Renal cortex interstitium (tissue), 11 donors: ENCODE results near the gene RNF212B. TPM values are rescaled to one million over a fixed set of nuclear protein-coding genes. Genes with fewer than 3 reads are reported as not detected.

Experiments
- DNase-seq, 11 donors: peaks; one replicate each; pipeline ENCODE4 v3.0.0-alpha.2; 2013; ENCODE audit warnings: low read depth in 9 of 11, low spot score in 4 of 11; ENCODE audit errors: extremely low read depth in 1 of 11
- polyA plus RNA-seq, 3 donors: library from polyadenylated mRNA; unstranded; fragments of 120-200 nt; gene quantifications; one replicate each; pipeline ENCODE4 v1.2.1, GENCODE V29; 2013; ENCODE audit not compliant: insufficient read length in 3 of 3

Gene RNF212B
- polyA plus RNA-seq, 3 donors = 1.0 to 1.8 (median 1.1) TPM

- no peak for DNase-seq
Observed at GRCh38 chr14:23307687-23308644, 70.2 kb downstream of the RNF212B start.

GRCh38 chr14:23308721-23309445 lies 71.1 kb downstream of the RNF212B start:
- no peak for DNase-seq

GRCh38 chr14:23310546-23310945 lies 72.8 kb downstream of the RNF212B start:
- no peak for DNase-seq

- no peak for DNase-seq
Observed at GRCh38 chr14:23316300-23316699, 78.6 kb downstream of the RNF212B start.

- DNase-seq = no peak
Observed at GRCh38 chr14:23319746-23320583, 82.2 kb downstream of the RNF212B start.

GRCh38 chr14:23320584-23321571 lies 83.1 kb downstream of the RNF212B start, which contains the start of gene PABPN1:
Gene PABPN1, plus strand, starts transcription at chr14:23321457. Its CDS starts 13 bp downstream, at chr14:23321470.
- peak; percentile 99 to 100 (median 100) for DNase-seq

GRCh38 chr14:23321572-23322547 lies 84.1 kb downstream of the RNF212B start:
- peak in 4 of 11 donors; percentile 17 to 42 (median 26) for DNase-seq

Other genes with a start within 250 kb of the RNF212B start
- 10 to 100 TPM; 18.5 to 24.4 (median 19.0) TPM for gene C14orf93, start 227.8 kb upstream of the RNF212B start, polyA plus RNA-seq
- 100 to 1,000 TPM; 203 to 259 (median 237) TPM for gene PSMB5, start 203.0 kb upstream of the RNF212B start, polyA plus RNA-seq
- not detected for gene PSMB11, start 195.7 kb upstream of the RNF212B start, polyA plus RNA-seq
- gene CDH24, start 180.4 kb upstream of the RNF212B start, polyA plus RNA-seq = 10 to 100 TPM; 21.7 to 37.3 (median 29.0) TPM
- gene ACIN1, start 142.8 kb upstream of the RNF212B start, polyA plus RNA-seq = 100 to 1,000 TPM; 253 to 342 (median 271) TPM
- 10 to 100 TPM; 68.8 to 88.5 (median 86.0) TPM for gene C14orf119, start 142.4 kb upstream of the RNF212B start, polyA plus RNA-seq
- not detected for gene CIROP, start 132.9 kb upstream of the RNF212B start, polyA plus RNA-seq
- under 1 TPM; 0.15 to 0.22 (median 0.16) TPM for gene CEBPE, start 118.7 kb upstream of the RNF212B start, polyA plus RNA-seq
- 100 to 1,000 TPM in 1 of 3 donors, 10 to 100 TPM in 2; 75.9 to 120 (median 82.9) TPM for gene SLC7A8, start 54.3 kb upstream of the RNF212B start, polyA plus RNA-seq
- gene HOMEZ, start 48.2 kb downstream of the RNF212B start, polyA plus RNA-seq = 10 to 100 TPM; 27.8 to 29.8 (median 27.9) TPM
- gene PPP1R3E, start 64.9 kb downstream of the RNF212B start, polyA plus RNA-seq = 10 to 100 TPM; 23.1 to 37.8 (median 28.2) TPM
- gene BCL2L2, start 68.9 kb downstream of the RNF212B start, polyA plus RNA-seq = 10 to 100 TPM; 41.3 to 49.8 (median 41.7) TPM
- 100 to 1,000 TPM; 274 to 348 (median 280) TPM for gene PABPN1, start 83.5 kb downstream of the RNF212B start, polyA plus RNA-seq
- 10 to 100 TPM; 50.0 to 79.3 (median 58.6) TPM for gene SLC22A17, start 115.0 kb downstream of the RNF212B start, polyA plus RNA-seq
- gene EFS, start 127.2 kb downstream of the RNF212B start, polyA plus RNA-seq = 10 to 100 TPM; 33.1 to 51.2 (median 46.6) TPM
- gene IL25, start 134.9 kb downstream of the RNF212B start, polyA plus RNA-seq = not detected
- gene CMTM5, start 139.1 kb downstream of the RNF212B start, polyA plus RNA-seq = 1 to 10 TPM; 1.5 to 2.8 (median 2.3) TPM
- under 1 TPM; 0.11 to 0.23 (median 0.20) TPM for gene MYH6, start 170.3 kb downstream of the RNF212B start, polyA plus RNA-seq
- gene MYH7, start 197.7 kb downstream of the RNF212B start, polyA plus RNA-seq = under 1 TPM; 0.19 to 0.53 (median 0.35) TPM
- 10 to 100 TPM; 60.8 to 69.8 (median 63.8) TPM for gene NGDN, start 231.8 kb downstream of the RNF212B start, polyA plus RNA-seq